WTC11 (cell line): Measurements from ENCODE around the gene MARF1. TPM values are rescaled to one million over a fixed set of nuclear protein-coding genes. Genes with fewer than 3 reads are reported as not detected.

Source experiments
- ATAC-seq: fragments of 200-7000 bp; cut with Tn5 transposase; 2 replicates; pipeline ENCODE4 v1.10.0; 2021; ENCODE audit warnings: mild to moderate bottlenecking, moderate library complexity
- CTCF ChIA-PET: fragments of 300-600 bp; sonication (Branson Sonifier 250); formaldehyde crosslinking; loops from one replicate; lab custom pipeline; 2021; ENCODE audit warnings: antibody characterized with exemption; lab: Charles Lee
- POLR2A ChIA-PET: fragments of 350-600 bp; sonication (Branson Sonifier 250); formaldehyde crosslinking; loops from one replicate; lab custom pipeline; 2021; ENCODE audit warnings: antibody characterized with exemption; lab: Charles Lee
- DNase-seq: peaks from one replicate; pipeline ENCODE4 v3.0.0; 2021; ENCODE audit warnings: low spot score
- H3K27ac Mint-ChIP-seq: 2 replicates; pipeline ENCODE4 v1.8.0; 2021; ENCODE audit warnings: mixed read lengths
- H3K27me3 Mint-ChIP-seq: 2 replicates; pipeline ENCODE4 v1.8.0; 2021; ENCODE audit warnings: low read depth, mild to moderate bottlenecking, moderate library complexity, mixed read lengths
- H3K36me3 Mint-ChIP-seq: 2 replicates; pipeline ENCODE4 v1.8.0; 2021; ENCODE audit warnings: mixed read lengths
- H3K4me1 Mint-ChIP-seq: 2 replicates; pipeline ENCODE4 v1.8.0; 2022; ENCODE audit warnings: mixed read lengths
- H3K4me3 Mint-ChIP-seq: 2 replicates; pipeline ENCODE4 v1.8.0; 2021; ENCODE audit warnings: mild to moderate bottlenecking, moderate library complexity, mixed read lengths
- H3K9me3 Mint-ChIP-seq: 2 replicates; pipeline ENCODE4 v1.8.0; 2021; ENCODE audit warnings: mixed read lengths
- AFF4 ChIP-seq: sonication (generic); formaldehyde crosslinking; IDR thresholded peaks from 2 replicates; pipeline ENCODE4 v1.8.1; 2023; ENCODE audit warnings: mild to moderate bottlenecking, missing genetic modification reagents, borderline replicate concordance
- CBFB ChIP-seq: sonication (generic); formaldehyde crosslinking; IDR thresholded peaks from 2 replicates; pipeline ENCODE4 v1.8.1; 2022; ENCODE audit warnings: mild to moderate bottlenecking, low read depth, missing genetic modification reagents
- ELF4 ChIP-seq: sonication (generic); formaldehyde crosslinking; IDR thresholded peaks from 2 replicates; pipeline ENCODE4 v1.8.1; 2022; ENCODE audit warnings: low read depth, mild to moderate bottlenecking, moderate library complexity, missing genetic modification reagents
- ERG ChIP-seq: fragments of 250-450 bp; sonication (Bioruptor Pico); IDR thresholded peaks from 2 replicates; pipeline ENCODE4 v1.8.0; 2021; ENCODE audit warnings: mild to moderate bottlenecking
- ESRRA ChIP-seq: sonication (generic); formaldehyde crosslinking; IDR thresholded peaks from 2 replicates; pipeline ENCODE4 v1.8.1; 2022; ENCODE audit warnings: mild to moderate bottlenecking, missing genetic modification reagents, borderline replicate concordance
- FOXP4 ChIP-seq: sonication (generic); formaldehyde crosslinking; IDR thresholded peaks from 2 replicates; pipeline ENCODE4 v1.8.0; 2022; ENCODE audit warnings: mild to moderate bottlenecking, missing genetic modification reagents
- IRF1 ChIP-seq: sonication (generic); formaldehyde crosslinking; IDR thresholded peaks from 2 replicates; pipeline ENCODE4 v1.8.0; 2023; ENCODE audit warnings: missing genetic modification reagents
- MYBL2 ChIP-seq: sonication (generic); formaldehyde crosslinking; IDR thresholded peaks from 2 replicates; pipeline ENCODE4 v1.8.1; 2023; ENCODE audit warnings: mild to moderate bottlenecking, moderate library complexity, missing genetic modification reagents
- PRRX2 ChIP-seq: fragments of 250-450 bp; sonication (Bioruptor Pico); IDR thresholded peaks from 2 replicates; pipeline ENCODE4 v1.8.0; 2021; ENCODE audit warnings: mild to moderate bottlenecking
- SMAD3 ChIP-seq: sonication (generic); formaldehyde crosslinking; IDR thresholded peaks from 2 replicates; pipeline ENCODE4 v1.8.0; 2022; ENCODE audit warnings: missing genetic modification reagents, mild to moderate bottlenecking, borderline replicate concordance
- SP1 ChIP-seq: sonication (generic); formaldehyde crosslinking; conservative IDR thresholded peaks from 2 replicates; pipeline ENCODE4 v1.8.1; 2022; ENCODE audit warnings: missing genetic modification reagents
- TCF7 ChIP-seq: sonication (generic); formaldehyde crosslinking; IDR thresholded peaks from 2 replicates; pipeline ENCODE4 v1.8.0; 2022; ENCODE audit warnings: mild to moderate bottlenecking, low read depth, missing genetic modification reagents, moderate library complexity
- TP53 ChIP-seq: sonication (generic); formaldehyde crosslinking; IDR thresholded peaks from 2 replicates; pipeline ENCODE4 v1.8.1; 2023; ENCODE audit warnings: mild to moderate bottlenecking, missing genetic modification reagents
- ZNF232 ChIP-seq: sonication (generic); formaldehyde crosslinking; IDR thresholded peaks from 2 replicates; pipeline ENCODE4 v1.8.0; 2022; ENCODE audit warnings: mild to moderate bottlenecking, missing genetic modification reagents
- ZNF671 ChIP-seq: fragments of 250-450 bp; sonication (Bioruptor Pico); IDR thresholded peaks from 2 replicates; pipeline ENCODE4 v1.8.0; 2021; ENCODE audit warnings: mild to moderate bottlenecking
- ZSCAN18 ChIP-seq: fragments of 250-450 bp; sonication (Bioruptor Pico); IDR thresholded peaks from 2 replicates; pipeline ENCODE4 v2.1.2; 2022; ENCODE audit warnings: mild to moderate bottlenecking, moderate library complexity
- total RNA-seq: library from RNA; stranded (reverse); gene quantifications from 3 replicates; pipeline ENCODE4 v1.2.3, GENCODE V29; 2021
- TF ChIP-seq, protein P1 (sequence below): sonication (generic); formaldehyde crosslinking; IDR thresholded peaks from 2 replicates; pipeline ENCODE4 v1.8.0; 2023; ENCODE audit warnings: missing genetic modification reagents, mild to moderate bottlenecking, borderline replicate concordance
- TF ChIP-seq, protein P2 (sequence below): sonication (generic); formaldehyde crosslinking; IDR thresholded peaks from 2 replicates; pipeline ENCODE4 v1.8.1; 2023; ENCODE audit warnings: mild to moderate bottlenecking, missing genetic modification reagents, moderate library complexity
- TF ChIP-seq, protein P3 (sequence below): sonication (generic); formaldehyde crosslinking; IDR thresholded peaks from 2 replicates; pipeline ENCODE4 v1.8.1; 2022; ENCODE audit warnings: mild to moderate bottlenecking, moderate library complexity, missing genetic modification reagents

MARF1 gene
- total RNA-seq, 1 experiment from 2014 or later: 31.9 TPM

DNA sequence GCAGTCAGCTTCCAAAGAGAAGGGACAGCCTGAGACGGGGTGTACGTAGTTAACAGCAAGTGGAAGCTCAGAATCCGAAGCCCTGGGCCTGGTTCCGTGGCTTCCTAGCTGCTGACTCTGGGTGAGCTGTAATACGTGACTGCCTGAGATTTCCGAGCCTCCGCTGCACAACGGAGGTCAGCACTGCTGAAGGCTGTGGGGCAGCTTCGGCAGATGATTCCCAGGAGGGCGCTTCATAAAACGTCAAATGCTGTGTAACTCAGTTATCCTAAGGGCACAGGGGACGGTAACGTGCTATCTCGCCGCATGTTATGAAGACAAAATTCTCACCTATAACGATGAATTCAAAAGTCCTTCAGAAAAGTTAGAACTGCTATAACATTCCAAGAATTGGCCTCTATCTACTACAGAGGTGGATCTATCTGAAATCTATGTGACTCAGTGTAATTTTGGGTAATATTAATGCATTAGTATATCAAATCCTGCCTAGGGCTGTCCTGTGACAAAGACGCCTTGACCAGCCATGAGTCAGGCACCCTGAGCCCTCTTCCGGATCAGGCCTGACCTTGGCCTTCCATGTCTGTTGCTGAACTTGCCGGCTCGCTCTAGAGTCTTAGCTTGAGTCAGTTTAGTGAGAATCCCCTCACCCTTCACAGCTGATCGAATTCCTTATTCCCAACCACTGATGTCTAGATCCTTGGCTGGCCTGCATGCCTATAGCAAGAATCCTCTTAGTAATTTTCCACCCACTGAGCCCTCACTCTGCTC is 43.5 kb downstream of the MARF1 start:
- Mint-ChIP-seq H3K4me1 (peaks cover 8% of the 10 kb centered on the region), H3K4me3 (no peak overlapping the region), H3K27ac (no peak overlapping the region), H3K9me3 (no peaks in the 10 kb centered on the region), H3K36me3 (peaks cover 73% of the 10 kb centered on the region), H3K27me3 (no peaks in the 10 kb centered on the region)
- ATAC-seq: no peak
- ChIA-PET POLR2A (interaction anchor here (0.7 kb wide), 1 partner anchor 13 kb away, joined by 3 read pairs; no protein-coding TSS in a partner anchor), CTCF (interaction anchor here (0.6 kb wide), 1 partner anchor 157 kb away, joined by 3 read pairs; no protein-coding TSS in a partner anchor)
- TF ChIP-seq, protein P1, sequence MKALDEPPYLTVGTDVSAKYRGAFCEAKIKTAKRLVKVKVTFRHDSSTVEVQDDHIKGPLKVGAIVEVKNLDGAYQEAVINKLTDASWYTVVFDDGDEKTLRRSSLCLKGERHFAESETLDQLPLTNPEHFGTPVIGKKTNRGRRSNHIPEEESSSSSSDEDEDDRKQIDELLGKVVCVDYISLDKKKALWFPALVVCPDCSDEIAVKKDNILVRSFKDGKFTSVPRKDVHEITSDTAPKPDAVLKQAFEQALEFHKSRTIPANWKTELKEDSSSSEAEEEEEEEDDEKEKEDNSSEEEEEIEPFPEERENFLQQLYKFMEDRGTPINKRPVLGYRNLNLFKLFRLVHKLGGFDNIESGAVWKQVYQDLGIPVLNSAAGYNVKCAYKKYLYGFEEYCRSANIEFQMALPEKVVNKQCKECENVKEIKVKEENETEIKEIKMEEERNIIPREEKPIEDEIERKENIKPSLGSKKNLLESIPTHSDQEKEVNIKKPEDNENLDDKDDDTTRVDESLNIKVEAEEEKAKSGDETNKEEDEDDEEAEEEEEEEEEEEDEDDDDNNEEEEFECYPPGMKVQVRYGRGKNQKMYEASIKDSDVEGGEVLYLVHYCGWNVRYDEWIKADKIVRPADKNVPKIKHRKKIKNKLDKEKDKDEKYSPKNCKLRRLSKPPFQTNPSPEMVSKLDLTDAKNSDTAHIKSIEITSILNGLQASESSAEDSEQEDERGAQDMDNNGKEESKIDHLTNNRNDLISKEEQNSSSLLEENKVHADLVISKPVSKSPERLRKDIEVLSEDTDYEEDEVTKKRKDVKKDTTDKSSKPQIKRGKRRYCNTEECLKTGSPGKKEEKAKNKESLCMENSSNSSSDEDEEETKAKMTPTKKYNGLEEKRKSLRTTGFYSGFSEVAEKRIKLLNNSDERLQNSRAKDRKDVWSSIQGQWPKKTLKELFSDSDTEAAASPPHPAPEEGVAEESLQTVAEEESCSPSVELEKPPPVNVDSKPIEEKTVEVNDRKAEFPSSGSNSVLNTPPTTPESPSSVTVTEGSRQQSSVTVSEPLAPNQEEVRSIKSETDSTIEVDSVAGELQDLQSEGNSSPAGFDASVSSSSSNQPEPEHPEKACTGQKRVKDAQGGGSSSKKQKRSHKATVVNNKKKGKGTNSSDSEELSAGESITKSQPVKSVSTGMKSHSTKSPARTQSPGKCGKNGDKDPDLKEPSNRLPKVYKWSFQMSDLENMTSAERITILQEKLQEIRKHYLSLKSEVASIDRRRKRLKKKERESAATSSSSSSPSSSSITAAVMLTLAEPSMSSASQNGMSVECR (CRISPR knock-in tag): no peak
- no peak for TF ChIP-seq ZSCAN18 (CRISPR knock-in tag)
- TF ChIP-seq ZNF232 (CRISPR knock-in tag): no peak
- TF ChIP-seq AFF4 (CRISPR knock-in tag): no peak
- TF ChIP-seq MYBL2 (CRISPR knock-in tag): no peak
- no peak for TF ChIP-seq SMAD3 (CRISPR knock-in tag)
- TF ChIP-seq FOXP4 (CRISPR knock-in tag): no peak
- TF ChIP-seq SP1 (CRISPR knock-in tag): no peak
- no peak for TF ChIP-seq IRF1 (CRISPR knock-in tag)
- TF ChIP-seq, protein P2, sequence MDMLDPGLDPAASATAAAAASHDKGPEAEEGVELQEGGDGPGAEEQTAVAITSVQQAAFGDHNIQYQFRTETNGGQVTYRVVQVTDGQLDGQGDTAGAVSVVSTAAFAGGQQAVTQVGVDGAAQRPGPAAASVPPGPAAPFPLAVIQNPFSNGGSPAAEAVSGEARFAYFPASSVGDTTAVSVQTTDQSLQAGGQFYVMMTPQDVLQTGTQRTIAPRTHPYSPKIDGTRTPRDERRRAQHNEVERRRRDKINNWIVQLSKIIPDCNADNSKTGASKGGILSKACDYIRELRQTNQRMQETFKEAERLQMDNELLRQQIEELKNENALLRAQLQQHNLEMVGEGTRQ (CRISPR knock-in tag): no peak
- TF ChIP-seq ELF4 (CRISPR knock-in tag): no peak
- no peak for TF ChIP-seq ERG (CRISPR knock-in tag)
- no peak for TF ChIP-seq CBFB (CRISPR knock-in tag)
- TF ChIP-seq TCF7: no peak
- no peak for TF ChIP-seq PRRX2
- no peak for TF ChIP-seq ZNF671 (CRISPR knock-in tag)
- no peak for TF ChIP-seq TP53 (CRISPR knock-in tag)
- TF ChIP-seq, protein P3, sequence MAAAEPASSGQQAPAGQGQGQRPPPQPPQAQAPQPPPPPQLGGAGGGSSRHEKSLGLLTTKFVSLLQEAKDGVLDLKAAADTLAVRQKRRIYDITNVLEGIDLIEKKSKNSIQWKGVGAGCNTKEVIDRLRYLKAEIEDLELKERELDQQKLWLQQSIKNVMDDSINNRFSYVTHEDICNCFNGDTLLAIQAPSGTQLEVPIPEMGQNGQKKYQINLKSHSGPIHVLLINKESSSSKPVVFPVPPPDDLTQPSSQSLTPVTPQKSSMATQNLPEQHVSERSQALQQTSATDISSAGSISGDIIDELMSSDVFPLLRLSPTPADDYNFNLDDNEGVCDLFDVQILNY: no peak
- TF ChIP-seq ESRRA: no peak
- no peak for DNase-seq
